Naive thymus-derived CD4-positive, alpha-beta T cell (primary cell): ENCODE results near the gene STT3A. TPM values are rescaled to one million over a fixed set of nuclear protein-coding genes. Genes with fewer than 3 reads are reported as not detected.
A peak's percentile ranks its signal among the peaks of the same experiment; 100 is the strongest.

Experiments
- ATAC-seq: fragments of 150-1000 bp; cut with Tn5 transposase; 2 replicates; pipeline ENCODE4 v1.10.0; 2021; ENCODE audit warnings: mild to moderate bottlenecking, moderate library complexity
- CTCF ChIA-PET: fragments of 350-600 bp; sonication (Branson Sonifier 250); formaldehyde crosslinking; loops from one replicate; lab custom pipeline; 2021; ENCODE audit warnings: antibody characterized with exemption; lab: Charles Lee
- POLR2A ChIA-PET: fragments of 350-600 bp; sonication (Branson Sonifier 250); formaldehyde crosslinking; loops from one replicate; lab custom pipeline; 2021; ENCODE audit warnings: antibody characterized with exemption, inconsistent platforms; lab: Charles Lee
- DNase-seq, 9 donors: peaks; one replicate each; pipeline versions ENCODE4 v3.0.0 to v3.0.0-alpha.2; 2020 to 2022; ENCODE audit warnings: mixed read lengths in 1 of 9
- H3K27ac ChIP-seq: one replicate; pipeline ENCODE4 v1.7.0; 2013; ENCODE audit warnings: mild to moderate bottlenecking, low read depth, low read length, moderate library complexity
- H3K27me3 ChIP-seq, 2 donors: one replicate each; pipeline ENCODE4 v1.7.0; 2013; ENCODE audit warnings: low read length in 2 of 2, mild to moderate bottlenecking in 2 of 2, moderate library complexity in 2 of 2; ENCODE audit not compliant: control insufficient read depth in 2 of 2, insufficient read depth in 2 of 2
- H3K36me3 ChIP-seq, 3 experiments: 1 replicate in 2 of 3; 2 replicates in 1 of 3; pipeline ENCODE4 v1.7.0; 2013; ENCODE audit warnings: low read length in 3 of 3, mild to moderate bottlenecking in 3 of 3, moderate library complexity in 1 of 3; ENCODE audit not compliant: insufficient read depth in 3 of 3, control insufficient read depth in 2 of 3
- H3K4me1 ChIP-seq, 2 donors: one replicate each; pipeline ENCODE4 v1.7.0; 2013; ENCODE audit warnings: low read length in 2 of 2, mild to moderate bottlenecking in 2 of 2, moderate library complexity in 1 of 2; ENCODE audit not compliant: control insufficient read depth in 2 of 2, insufficient read depth in 2 of 2
- H3K4me3 ChIP-seq: 2 replicates; pipeline ENCODE4 v1.7.0; 2013; ENCODE audit warnings: mild to moderate bottlenecking, low read length
- H3K9me3 ChIP-seq, 3 experiments: 1 replicate in 2 of 3; 2 replicates in 1 of 3; pipeline ENCODE4 v1.7.0; 2013; ENCODE audit warnings: low read length in 3 of 3; ENCODE audit not compliant: control insufficient read depth in 2 of 3
- H3K27ac Mint-ChIP-seq, 9 donors: one replicate each; pipeline ENCODE4 v1.8.0; 2020 to 2022; ENCODE audit warnings: mixed read lengths in 9 of 9, mild to moderate bottlenecking in 8 of 9, moderate library complexity in 5 of 9, inconsistent platforms in 2 of 9
- H3K27me3 Mint-ChIP-seq, 5 donors: one replicate each; pipeline ENCODE4 v1.8.0; 2021 to 2022; ENCODE audit warnings: mixed read lengths in 5 of 5, mild to moderate bottlenecking in 1 of 5
- H3K36me3 Mint-ChIP-seq, 5 donors: one replicate each; pipeline ENCODE4 v1.8.0; 2020 to 2022; ENCODE audit warnings: mixed read lengths in 5 of 5, mild to moderate bottlenecking in 3 of 5, inconsistent platforms in 1 of 5
- H3K4me1 Mint-ChIP-seq, 7 donors: one replicate each; pipeline ENCODE4 v1.8.0; 2020 to 2022; ENCODE audit warnings: mixed read lengths in 7 of 7, mild to moderate bottlenecking in 3 of 7, inconsistent platforms in 1 of 7
- H3K4me3 Mint-ChIP-seq, 10 donors: one replicate each; pipeline ENCODE4 v1.8.0; 2020 to 2022; ENCODE audit warnings: mild to moderate bottlenecking in 10 of 10, mixed read lengths in 10 of 10, moderate library complexity in 6 of 10, inconsistent platforms in 2 of 10
- H3K9me3 Mint-ChIP-seq, 11 donors: one replicate each; pipeline ENCODE4 v1.8.0; 2020 to 2022; ENCODE audit warnings: mixed read lengths in 11 of 11, mild to moderate bottlenecking in 4 of 11, inconsistent platforms in 1 of 11, moderate library complexity in 1 of 11
- intact Hi-C, 2 donors: fragments of 100-400 bp; cut with micrococcal nuclease; formaldehyde crosslinking; loops; one replicate each; pipeline ENCODE4 v1.15.1; 2023
- polyA plus RNA-seq, 2 donors: library from polyadenylated mRNA; unstranded; fragments of 300-500 nt; fragmentation: Illumina TruSeq; gene quantifications; one replicate each; pipeline ENCODE4 v1.2.3, GENCODE V29; 2021
- total RNA-seq, 6 experiments: library from RNA in 5 of 6; stranded (reverse) in 5 of 6; gene quantifications; 1 replicate in 5 of 6; 2 replicates in 1 of 6; pipeline ENCODE4 v1.2.3 and lab custom pipeline; 2021 to 2026

STT3A gene
- total and polyA plus RNA-seq, 7 experiments from 2014 or later, result 27.3 to 153 (median 60.6) TPM

- Mint-ChIP-seq H3K27me3 (no peaks in the 10 kb centered on the region), H3K4me1 (peaks cover 13 to 52% (median 15%) of the 10 kb centered on the region in 7 donors), H3K4me3 (peak overlapping the region; percentile 82 to 99 (median 98)), H3K9me3 (no peaks in the 10 kb centered on the region), H3K36me3 (peaks cover 0 to 7% (median 2%) of the 10 kb centered on the region in 5 donors), H3K27ac (peak overlapping the region; percentile 64 to 98 (median 90))
- peaks cover 0 to 12% (median 1%) of the 10 kb centered on the region in 3 experiments for H3K36me3 ChIP-seq
- no peaks in the 10 kb centered on the region for H3K9me3 ChIP-seq
- ChIA-PET CTCF (interaction anchor here (0.8 kb wide), 1 partner anchor 8 kb away, joined by 3 read pairs; no protein-coding TSS in a partner anchor), POLR2A (interaction anchor here (0.6 to 5.5 kb wide), 5 partner anchors 34 to 281 kb away, joined by 3 to 46 read pairs (median 4); partner anchors contain the start of genes EI24 and STT3A)
- H3K4me3 ChIP-seq, result peak overlapping the region; percentile 91
- peaks cover 0 to 5% of the 10 kb centered on the region in 2 donors for H3K4me1 ChIP-seq
- DNase-seq (peak in 7 of 9 donors; percentile 10 to 46 (median 32)), ATAC-seq (peak; percentile 32)
- H3K27me3 ChIP-seq, result no peaks in the 10 kb centered on the region
- intact Hi-C loops, result loop anchor here (1.0 to 2.0 kb wide), 5 partner anchors 53 to 584 kb away; partner anchors contain the start of genes FAM118B (in 1 of the 2), HYLS1 (in 1 of the 2) and RPUSD4 (in 1 of the 2)
- peak overlapping the region; percentile 96 for H3K27ac ChIP-seq
Measured at GRCh38 chr11:125626288-125626950, 33.8 kb downstream of the STT3A start.

GRCh38 chr11:125627236-125627910, 34.7 kb downstream of the STT3A start:
- Histone ChIP-seq H3K27ac (no peak overlapping the region), H3K4me1 (peaks cover 0 to 5% of the 10 kb centered on the region in 2 donors), H3K4me3 (no peak overlapping the region), H3K27me3 (no peaks in the 10 kb centered on the region), H3K9me3 (no peaks in the 10 kb centered on the region), H3K36me3 (peaks cover 0 to 6% (median 0%) of the 10 kb centered on the region in 3 experiments)
- ATAC-seq, result no peak
- Mint-ChIP-seq H3K27me3 (no peaks in the 10 kb centered on the region), H3K4me3 (peak overlapping the region; percentile 55 to 99 (median 96)), H3K9me3 (no peaks in the 10 kb centered on the region), H3K4me1 (peaks cover 13 to 58% (median 16%) of the 10 kb centered on the region in 7 donors), H3K27ac (peak overlapping the region in 8 of 9 donors; percentile 28 to 98 (median 70)), H3K36me3 (peaks cover 0 to 6% (median 0%) of the 10 kb centered on the region in 5 donors)
- ChIA-PET CTCF (interaction anchor here (1.0 kb wide), 1 partner anchor 515 kb away, joined by 3 read pairs; no protein-coding TSS in a partner anchor), POLR2A (interaction anchor here (0.6 to 1.0 kb wide), 2 partner anchors 44 to 280 kb away, joined by 3 to 4 read pairs; no protein-coding TSS in a partner anchor)
- intact Hi-C loops, result loop anchor here in 1 of 2 donors (2.0 kb wide), 1 partner anchor 583 kb away; the partner anchor contains the start of genes FAM118B and RPUSD4
- no peak for DNase-seq

- ChIA-PET CTCF (no interaction called here), POLR2A (no interaction called here)
- Histone ChIP-seq H3K27me3 (no peaks in the 10 kb centered on the region), H3K27ac (no peak overlapping the region), H3K4me1 (no peaks in the 10 kb centered on the region), H3K36me3 (no peaks in the 10 kb centered on the region), H3K4me3 (no peak overlapping the region), H3K9me3 (no peaks in the 10 kb centered on the region)
- H3K27ac Mint-ChIP-seq, result peak overlapping the region in 1 of 9 donors; percentile 16
- DNase-seq, result no peak
- ATAC-seq, result no peak
- H3K36me3 Mint-ChIP-seq, result peaks cover 0 to 25% (median 0%) of the 10 kb centered on the region in 5 donors
- peaks cover 0 to 25% (median 0%) of the 10 kb centered on the region in 7 donors for H3K4me1 Mint-ChIP-seq
- H3K9me3 Mint-ChIP-seq, result no peaks in the 10 kb centered on the region
- H3K27me3 Mint-ChIP-seq, result no peaks in the 10 kb centered on the region
- intact Hi-C loops, result no loop called here
- no peak overlapping the region for H3K4me3 Mint-ChIP-seq
Measured at GRCh38 chr11:125637840-125638239, 45.2 kb downstream of the STT3A start.

GRCh38 chr11:125638315-125638714, 45.7 kb downstream of the STT3A start:
- ChIA-PET POLR2A (no interaction called here), CTCF (no interaction called here)
- no peak overlapping the region for H3K27ac ChIP-seq
- H3K9me3 Mint-ChIP-seq, result no peaks in the 10 kb centered on the region
- DNase-seq (no peak), ATAC-seq (no peak)
- H3K36me3 ChIP-seq, result no peaks in the 10 kb centered on the region
- peaks cover 0 to 24% (median 0%) of the 10 kb centered on the region in 7 donors for H3K4me1 Mint-ChIP-seq
- H3K9me3 ChIP-seq, result no peaks in the 10 kb centered on the region
- H3K4me3 Mint-ChIP-seq, result no peak overlapping the region
- peak overlapping the region in 1 of 9 donors; percentile 16 for H3K27ac Mint-ChIP-seq
- H3K27me3 ChIP-seq, result no peaks in the 10 kb centered on the region
- H3K4me3 ChIP-seq, result no peak overlapping the region
- H3K36me3 Mint-ChIP-seq, result peaks cover 0 to 25% (median 0%) of the 10 kb centered on the region in 5 donors
- no peaks in the 10 kb centered on the region for H3K4me1 ChIP-seq
- no peaks in the 10 kb centered on the region for H3K27me3 Mint-ChIP-seq
- intact Hi-C loops, result no loop called here

GRCh38 chr11:125645871-125646270, 53.2 kb downstream of the STT3A start:
- Mint-ChIP-seq H3K36me3 (peaks cover 0 to 29% (median 0%) of the 10 kb centered on the region in 5 donors), H3K4me1 (peaks cover 7 to 28% (median 8%) of the 10 kb centered on the region in 7 donors), H3K27ac (no peak overlapping the region), H3K27me3 (no peaks in the 10 kb centered on the region), H3K9me3 (no peaks in the 10 kb centered on the region), H3K4me3 (no peak overlapping the region)
- no peaks in the 10 kb centered on the region for H3K4me1 ChIP-seq
- H3K27me3 ChIP-seq, result no peaks in the 10 kb centered on the region
- POLR2A ChIA-PET, result no interaction called here
- no peaks in the 10 kb centered on the region for H3K36me3 ChIP-seq
- intact Hi-C loops, result no loop called here
- no peak overlapping the region for H3K27ac ChIP-seq
- no peak for ATAC-seq
- no peaks in the 10 kb centered on the region for H3K9me3 ChIP-seq
- CTCF ChIA-PET, result no interaction called here
- DNase-seq, result no peak
- H3K4me3 ChIP-seq, result no peak overlapping the region

GRCh38 chr11:125649465-125650166, 57.0 kb downstream of the STT3A start:
- CTCF ChIA-PET, result interaction anchor here (0.7 kb wide), 1 partner anchor 514 kb away, joined by 3 read pairs; no protein-coding TSS in a partner anchor
- ATAC-seq (no peak), DNase-seq (peak in 2 of 9 donors; percentile 4 to 13)
- Mint-ChIP-seq H3K4me1 (peaks cover 7 to 27% (median 8%) of the 10 kb centered on the region in 7 donors), H3K36me3 (peaks cover 0 to 24% (median 0%) of the 10 kb centered on the region in 5 donors), H3K9me3 (no peaks in the 10 kb centered on the region), H3K27ac (peak overlapping the region in 1 of 9 donors; percentile 60), H3K4me3 (peak overlapping the region in 1 of 10 donors; percentile 55), H3K27me3 (no peaks in the 10 kb centered on the region)
- intact Hi-C loops, result no loop called here
- POLR2A ChIA-PET, result no interaction called here
- Histone ChIP-seq H3K4me1 (no peaks in the 10 kb centered on the region), H3K27ac (no peak overlapping the region), H3K4me3 (no peak overlapping the region), H3K9me3 (no peaks in the 10 kb centered on the region), H3K36me3 (no peaks in the 10 kb centered on the region), H3K27me3 (no peaks in the 10 kb centered on the region)
